H1 (cell line): Measurements from ENCODE around the gene ELMO1. TPM values are rescaled to one million over a fixed set of nuclear protein-coding genes. Genes with fewer than 3 reads are reported as not detected.

Experiments used
- CTCF ChIA-PET: fragments of 300-600 bp; sonication (Branson Sonifier 250); formaldehyde crosslinking; loops from one replicate; lab custom pipeline; 2021; ENCODE audit not compliant: partially characterized antibody; lab: Charles Lee
- POLR2A ChIA-PET: fragments of 300-600 bp; sonication (Branson Sonifier 250); formaldehyde crosslinking; loops from one replicate; lab custom pipeline; 2021; ENCODE audit warnings: inconsistent platforms; ENCODE audit not compliant: partially characterized antibody; lab: Charles Lee
- DNase-seq, 2 experiments: peaks; one replicate each; pipeline versions ENCODE4 v3.0.0 to v3.0.0-alpha.2; 2010 to 2022; ENCODE audit warnings: low spot score in 2 of 2, low read depth in 1 of 2, mixed read lengths in 1 of 2
- FAIRE-seq: peaks from 2 replicates; lab custom pipeline; 2011; peaks lifted over from hg19 to GRCh38; lab: Jason Lieb, UNC
- H2AFZ ChIP-seq: 2 replicates; pipeline ENCODE4 v1.8.1; 2012; ENCODE audit warnings: low read length, inconsistent platforms
- H2AK5ac ChIP-seq: 2 replicates; pipeline ENCODE4 v1.6.1; 2013; ENCODE audit warnings: low read depth, low read length
- H2BK120ac ChIP-seq: replicated peaks from 2 replicates; pipeline ENCODE3; 2013; ENCODE audit warnings: low read depth, low read length, inconsistent platforms
- H2BK12ac ChIP-seq: 2 replicates; pipeline ENCODE4 v1.6.1; 2013; ENCODE audit warnings: low read depth, low read length
- H2BK15ac ChIP-seq: 2 replicates; pipeline ENCODE4 v1.6.1; 2013; ENCODE audit warnings: low read length
- H2BK20ac ChIP-seq: 2 replicates; pipeline ENCODE4 v1.6.1; 2013; ENCODE audit warnings: low read length
- H2BK5ac ChIP-seq: 2 replicates; pipeline ENCODE4 v1.6.1; 2013; ENCODE audit warnings: low read depth, low read length
- H3K14ac ChIP-seq: 2 replicates; pipeline ENCODE4 v1.6.1; 2013; ENCODE audit warnings: inconsistent platforms; ENCODE audit not compliant: insufficient read length
- H3K18ac ChIP-seq: 2 replicates; pipeline ENCODE4 v1.6.1; 2013; ENCODE audit warnings: low read length; ENCODE audit errors: extremely low read depth
- H3K23ac ChIP-seq: 2 replicates; pipeline ENCODE4 v1.6.1; 2013; ENCODE audit warnings: inconsistent platforms; ENCODE audit not compliant: insufficient read length
- H3K23me2 ChIP-seq: 2 replicates; pipeline ENCODE4 v1.6.1; 2013; ENCODE audit warnings: low read depth, low read length
- H3K27ac ChIP-seq: 2 replicates; pipeline ENCODE4 v1.6.1; 2011; ENCODE audit warnings: low read depth, low read length, inconsistent platforms
- H3K27me3 ChIP-seq, 4 experiments: replicated peaks in 1 of 4; 1 replicate in 1 of 4; 2 replicates in 3 of 4; pipeline versions ENCODE4 v1.6.1 to v1.8.1; 2011 to 2013; ENCODE audit warnings: low read length in 3 of 4, mild to moderate bottlenecking in 3 of 4, inconsistent platforms in 2 of 4, mixed read lengths in 2 of 4, moderate library complexity in 1 of 4; ENCODE audit not compliant: control insufficient read depth in 3 of 4, insufficient read depth in 3 of 4; ENCODE audit errors: extremely low read depth in 1 of 4
- H3K36me3 ChIP-seq, 4 experiments: 2 replicates each; pipeline versions ENCODE4 v1.6.1 to v1.8.1; 2011 to 2013; ENCODE audit warnings: mild to moderate bottlenecking in 4 of 4, low read length in 3 of 4, moderate library complexity in 2 of 4, control low read depth in 1 of 4, inconsistent platforms in 1 of 4; ENCODE audit not compliant: insufficient read depth in 4 of 4, control insufficient read depth in 2 of 4
- H3K4ac ChIP-seq: replicated peaks from 2 replicates; pipeline ENCODE3; 2013; ENCODE audit warnings: low read length, low read depth, mixed read lengths, inconsistent platforms; ENCODE audit not compliant: insufficient read length
- H3K4me1 ChIP-seq, 4 experiments: replicated peaks in 1 of 4; 1 replicate in 1 of 4; 2 replicates in 3 of 4; pipeline versions ENCODE4 v1.6.1 to v1.8.1; 2011 to 2013; ENCODE audit warnings: low read length in 3 of 4, inconsistent platforms in 2 of 4, mixed read lengths in 1 of 4; ENCODE audit not compliant: insufficient read depth in 4 of 4, control insufficient read depth in 3 of 4
- H3K4me2 ChIP-seq, 2 experiments: 2 replicates each; pipeline versions ENCODE4 v1.6.1 to v1.8.1; 2011 to 2013; ENCODE audit warnings: low read depth in 2 of 2, low read length in 2 of 2, control low read depth in 1 of 2, inconsistent platforms in 1 of 2, mild to moderate bottlenecking in 1 of 2; ENCODE audit not compliant: insufficient read depth in 1 of 2
- H3K4me3 ChIP-seq, 4 experiments: fragments of 200-600, 300-600 bp in 1 of 4; sonication (generic), shearing (Covaris generic), sonication (Bioruptor Twin) in 1 of 4; 2 replicates each; pipeline versions ENCODE4 v1.5.1 to v1.8.1; 2011 to 2016; ENCODE audit warnings: low read length in 4 of 4, low read depth in 3 of 4, control low read depth in 2 of 4, inconsistent platforms in 2 of 4, mild to moderate bottlenecking in 2 of 4, mixed read lengths in 1 of 4, moderate library complexity in 1 of 4; ENCODE audit not compliant: insufficient read depth in 2 of 4; ENCODE audit errors: extremely low read depth in 1 of 4
- H3K56ac ChIP-seq: replicated peaks from 2 replicates; pipeline ENCODE3; 2013; ENCODE audit warnings: low read depth, mild to moderate bottlenecking, mixed read lengths, low read length, inconsistent platforms; ENCODE audit not compliant: insufficient read length
- H3K79me1 ChIP-seq: 2 replicates; pipeline ENCODE4 v1.6.1; 2013; ENCODE audit warnings: low read depth, low read length, control low read depth
- H3K79me2 ChIP-seq, 2 experiments: 2 replicates each; pipeline versions ENCODE4 v1.6.1 to v1.8.1; 2012 to 2013; ENCODE audit warnings: low read length in 2 of 2, mild to moderate bottlenecking in 2 of 2, inconsistent platforms in 1 of 2; ENCODE audit not compliant: insufficient read depth in 2 of 2, control insufficient read depth in 1 of 2
- H3K9ac ChIP-seq, 4 experiments: replicated peaks in 1 of 4; 1 replicate in 1 of 4; 2 replicates in 3 of 4; pipeline versions ENCODE4 v1.6.1 to v1.8.1; 2011 to 2013; ENCODE audit warnings: low read depth in 3 of 4, low read length in 3 of 4, control low read depth in 2 of 4, mild to moderate bottlenecking in 2 of 4, moderate library complexity in 2 of 4, inconsistent platforms in 1 of 4; ENCODE audit errors: extremely low read depth in 1 of 4
- H3K9me3 ChIP-seq, 2 experiments: 2 replicates each; pipeline versions ENCODE4 v1.6.1 to v1.8.1; 2012 to 2013; ENCODE audit warnings: mild to moderate bottlenecking in 2 of 2, moderate library complexity in 2 of 2, control low read depth in 1 of 2, inconsistent platforms in 1 of 2, low read depth in 1 of 2, low read length in 1 of 2, mixed read lengths in 1 of 2; ENCODE audit not compliant: insufficient read depth in 2 of 2
- H4K20me1 ChIP-seq, 2 experiments: replicated peaks in 1 of 2; 2 replicates each; pipeline versions ENCODE3 to v1.8.1; 2011 to 2013; ENCODE audit warnings: inconsistent platforms in 2 of 2, low read length in 2 of 2, mild to moderate bottlenecking in 1 of 2; ENCODE audit not compliant: insufficient read depth in 2 of 2, control insufficient read depth in 1 of 2
- H4K5ac ChIP-seq: 2 replicates; pipeline ENCODE4 v1.6.1; 2013; ENCODE audit warnings: low read length, low read depth, mixed read lengths, inconsistent platforms; ENCODE audit not compliant: insufficient read length
- H4K8ac ChIP-seq: 2 replicates; pipeline ENCODE4 v1.8.0; 2013; ENCODE audit warnings: mild to moderate bottlenecking, moderate library complexity, low read length, inconsistent platforms; ENCODE audit not compliant: insufficient read depth; ENCODE audit errors: extremely low read depth
- H4K91ac ChIP-seq: replicated peaks from 2 replicates; pipeline ENCODE3; 2013; ENCODE audit warnings: low read length, mixed read lengths, inconsistent platforms; ENCODE audit not compliant: insufficient read length
- CEBPB ChIP-seq: IDR thresholded peaks from 2 replicates; pipeline ENCODE4 v1.6.1; 2012; ENCODE audit warnings: low read depth, low read length
- KDM5A ChIP-seq: fragments of 200-600 bp; IDR thresholded peaks from 2 replicates; pipeline ENCODE4 v1.7.1; 2012; ENCODE audit warnings: mild to moderate bottlenecking, low read length, inconsistent platforms, mixed read lengths
- YY1 ChIP-seq: IDR thresholded peaks from 2 replicates; pipeline ENCODE4 v1.6.1; 2011; ENCODE audit warnings: low read depth, mild to moderate bottlenecking, low read length
- WGBS, 2 experiments: shearing (Covaris generic) in 1 of 2; methylation state at CpG; one replicate each; pipeline versions ENCODE4 v1.1.6 to v1.1.7; 2013 to 2015; ENCODE audit warnings: low lambda C conversion rate in 2 of 2, mixed read lengths in 2 of 2, inconsistent platforms in 1 of 2, low coverage in 1 of 2, missing lambda C conversion rate in 1 of 2; ENCODE audit not compliant: insufficient replicate concordance in 2 of 2, insufficient coverage in 1 of 2, insufficient read length in 1 of 2; ENCODE audit errors: extremely low coverage in 1 of 2, missing lambda C conversion rate in 1 of 2; 5-methylcytosine and 5-hydroxymethylcytosine counted together
- polyA plus RNA-seq, 7 experiments: library from polyadenylated mRNA; depleted of rRNA in 3 of 7; stranded (reverse) in 5 of 7; unstranded in 2 of 7; fragments of >200 nt in 5 of 7; fragments of 200-250 nt in 2 of 7; gene quantifications; 1 replicate in 5 of 7; 2 replicates in 1 of 7; 4 replicates in 1 of 7; pipeline versions ENCODE4 v1.2.1 to v1.2.3, GENCODE V29; 2011 to 2013; ENCODE audit warnings: missing spikeins in 2 of 7, mixed read lengths in 2 of 7
- total RNA-seq: library from RNA; stranded (reverse); fragmentation: NEBNext Ultra II Directional; extraction: Animal tissue kit (Norgen Biotek cat#: 25700); gene quantifications from 2 replicates; pipeline ENCODE4 v1.2.1, GENCODE V29; 2021

The ELMO1 gene
- total and polyA plus RNA-seq, 2 of the 8 experiments (the other 6 are each of a cell fraction or from before 2014, with no cell fraction given): 18.4 to 21.0 TPM

DNA sequence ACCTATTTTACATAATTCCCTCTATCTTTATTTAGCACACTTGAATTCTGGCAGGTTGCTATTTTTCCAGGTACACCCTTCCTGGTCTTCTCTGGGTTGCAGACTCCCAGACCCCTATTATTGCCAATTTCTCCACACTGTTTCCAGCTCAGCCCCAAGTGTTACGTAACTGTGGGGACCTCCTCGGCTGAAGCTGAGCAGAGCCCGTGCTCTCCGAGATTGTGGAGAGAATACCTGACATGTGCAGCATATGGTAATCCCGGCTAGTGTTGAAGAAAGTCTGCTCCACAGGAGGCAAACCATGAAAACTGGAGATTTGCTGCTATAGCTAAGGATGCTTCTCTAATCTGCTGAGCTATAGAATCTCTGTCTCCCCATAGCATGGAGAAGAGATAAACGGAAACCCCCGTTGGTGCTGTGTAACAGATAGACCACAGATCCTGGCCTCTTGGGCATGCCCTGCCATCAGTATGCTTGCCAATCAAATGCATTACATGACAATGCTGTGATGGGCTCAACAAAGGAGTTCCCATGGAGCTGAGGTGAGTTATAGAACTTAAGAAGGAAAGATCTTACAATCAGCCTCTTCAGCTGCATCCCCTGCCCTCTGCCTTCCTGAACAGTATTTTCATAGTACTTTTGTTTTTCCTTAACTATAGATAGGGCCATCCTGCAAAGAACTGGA, 579.8 kb downstream of the ELMO1 start:
- CTCF ChIA-PET: no interaction called here
- H2AFZ ChIP-seq: no peak overlapping the region
- POLR2A ChIA-PET: no interaction called here
- no peak overlapping the region for H3K9ac ChIP-seq
- H2BK15ac ChIP-seq: no peak overlapping the region
- no peak overlapping the region for H3K27ac ChIP-seq
- no peaks in the 10 kb centered on the region for H3K36me3 ChIP-seq
- H3K56ac ChIP-seq: no peak overlapping the region
- DNase-seq (no peak), FAIRE-seq (no peak)
- no peak overlapping the region for H3K18ac ChIP-seq
- no peak overlapping the region for H3K14ac ChIP-seq
- H2BK12ac ChIP-seq: no peak overlapping the region
- no peak overlapping the region for H2BK5ac ChIP-seq
- H4K8ac ChIP-seq: no peak overlapping the region
- no peaks in the 10 kb centered on the region for H3K79me2 ChIP-seq
- H3K4me2 ChIP-seq: peak overlapping the region in 1 of 2 experiments; percentile 20; a peak in 1 of 4 replicates
- H3K4me3 ChIP-seq: no peak overlapping the region
- H3K23me2 ChIP-seq: no peaks in the 10 kb centered on the region
- H4K5ac ChIP-seq: no peak overlapping the region
- no peak overlapping the region for H2AK5ac ChIP-seq
- H3K4ac ChIP-seq: no peak overlapping the region
- no peaks in the 10 kb centered on the region for H3K9me3 ChIP-seq
- H3K27me3 ChIP-seq: no peaks in the 10 kb centered on the region
- H3K4me1 ChIP-seq: 0 out of 7 replicates have a peak, but pooled peaks cover 0 to 7% (median 2%) of the 10 kb centered on the region in 4 experiments
- H2BK20ac ChIP-seq: no peak overlapping the region
- no peaks in the 10 kb centered on the region for H3K79me1 ChIP-seq
- no peak overlapping the region for H3K23ac ChIP-seq
- WGBS, 2 experiments: 98% methylated on average over 7 of the region's 7 CpGs; no CpG with 5 or more reads in 1 of the 2 experiments
- no peak overlapping the region for H2BK120ac ChIP-seq
- H4K91ac ChIP-seq: no peak overlapping the region
- no peaks in the 10 kb centered on the region for H4K20me1 ChIP-seq
- TF ChIP-seq CEBPB (peak; percentile 42; the same call in 1 of the 2 replicates), KDM5A (no peak), YY1 (no peak)
